Spinal cord (tissue), 10 donors: ENCODE data around the gene ING3. TPM values are rescaled to one million over a fixed set of nuclear protein-coding genes. Genes with fewer than 3 reads are reported as not detected.

Experiments used
- DNase-seq, 6 donors: peaks; one replicate each; pipeline versions ENCODE4 v3.0.0 to v3.0.0-alpha.2; 2013 to 2015; ENCODE audit warnings: low spot score in 6 of 6, low read depth in 4 of 6
- H3K27ac ChIP-seq: one replicate; pipeline ENCODE4 v1.5.1; 2013; ENCODE audit warnings: low read depth, low read length, control low read depth
- H3K27me3 ChIP-seq: one replicate; pipeline ENCODE4 v1.6.1; 2013; ENCODE audit warnings: low read length; ENCODE audit not compliant: control insufficient read depth, insufficient read depth
- H3K36me3 ChIP-seq: one replicate; pipeline ENCODE4 v1.6.1; 2013; ENCODE audit warnings: low read length; ENCODE audit not compliant: control insufficient read depth, insufficient read depth
- H3K4me1 ChIP-seq: one replicate; pipeline ENCODE4 v1.6.1; 2013; ENCODE audit warnings: low read length; ENCODE audit not compliant: control insufficient read depth, insufficient read depth
- H3K4me3 ChIP-seq: one replicate; pipeline ENCODE4 v1.5.1; 2013; ENCODE audit warnings: low read depth, low read length, control low read depth
- H3K9me3 ChIP-seq: one replicate; pipeline ENCODE4 v1.6.1; 2013; ENCODE audit warnings: low read length; ENCODE audit not compliant: control insufficient read depth, insufficient read depth
- WGBS: methylation state at CpG from one replicate; pipeline ENCODE4 v1.1.5; 2013; ENCODE audit warnings: missing lambda C conversion rate; ENCODE audit not compliant: insufficient coverage; 5-methylcytosine and 5-hydroxymethylcytosine counted together
- polyA plus RNA-seq, 2 donors: library from polyadenylated mRNA; unstranded; fragments of 120-200 nt; gene quantifications; one replicate each; pipeline ENCODE4 v1.2.1, GENCODE V29; 2013; ENCODE audit not compliant: insufficient read length in 2 of 2
- total RNA-seq, 2 donors: library from RNA; depleted of rRNA in 1 of 2; stranded (reverse); fragments of 120-200 nt in 1 of 2; fragments of >200 nt in 1 of 2; gene quantifications; one replicate each; pipeline versions ENCODE4 v1.2.3 to v1.2.4, GENCODE V29; 2013 to 2014
- donor health status: healthy.

The ING3 gene
- total and polyA plus RNA-seq, 4 donors, result 25.8 to 40.3 (median 31.8) TPM

GRCh38 chr7:121020249-121020988 is 69.8 kb downstream of the ING3 start:
- no CpG with 5 or more reads among the region's 1 CpG for WGBS
- no peak overlapping the region for H3K4me3 ChIP-seq
- H3K36me3 ChIP-seq, result no peaks in the 10 kb centered on the region
- H3K27ac ChIP-seq, result no peak overlapping the region
- no peaks in the 10 kb centered on the region for H3K4me1 ChIP-seq
- no peak for DNase-seq
- no peaks in the 10 kb centered on the region for H3K27me3 ChIP-seq
- no peaks in the 10 kb centered on the region for H3K9me3 ChIP-seq

- Histone ChIP-seq H3K4me1 (no peaks in the 10 kb centered on the region), H3K27me3 (no peaks in the 10 kb centered on the region), H3K36me3 (no peaks in the 10 kb centered on the region), H3K4me3 (no peak overlapping the region), H3K9me3 (no peaks in the 10 kb centered on the region), H3K27ac (no peak overlapping the region)
- DNase-seq, result no peak
- WGBS, result no CpG with 5 or more reads among the region's 5 CpGs
These were observed 70.7 kb downstream of the ING3 start for GRCh38 chr7:121020989-121021969.

GRCh38 chr7:121023194-121023593 is 72.6 kb downstream of the ING3 start:
- H3K27ac ChIP-seq, result no peak overlapping the region
- no peaks in the 10 kb centered on the region for H3K36me3 ChIP-seq
- no peaks in the 10 kb centered on the region for H3K27me3 ChIP-seq
- H3K4me1 ChIP-seq, result no peaks in the 10 kb centered on the region
- H3K4me3 ChIP-seq, result no peak overlapping the region
- no peak for DNase-seq
- no peaks in the 10 kb centered on the region for H3K9me3 ChIP-seq

GRCh38 chr7:121023683-121024511 is 73.3 kb downstream of the ING3 start:
- 40% methylated on average over 1 of the region's 8 CpGs for WGBS
- Histone ChIP-seq H3K4me1 (no peaks in the 10 kb centered on the region), H3K36me3 (no peaks in the 10 kb centered on the region), H3K27me3 (no peaks in the 10 kb centered on the region), H3K4me3 (no peak overlapping the region), H3K9me3 (no peaks in the 10 kb centered on the region), H3K27ac (peak overlapping the region; percentile 19)
- peak in 2 of 6 donors; percentile 41 to 53 for DNase-seq

GRCh38 chr7:121024611-121025010 is 74.0 kb downstream of the ING3 start:
- DNase-seq, result no peak
- Histone ChIP-seq H3K27me3 (no peaks in the 10 kb centered on the region), H3K36me3 (no peaks in the 10 kb centered on the region), H3K4me3 (no peak overlapping the region), H3K9me3 (no peaks in the 10 kb centered on the region), H3K4me1 (no peaks in the 10 kb centered on the region), H3K27ac (peak overlapping the region; percentile 19)
- WGBS, result no CpG with 5 or more reads among the region's 5 CpGs

GRCh38 chr7:121026159-121026558 is 75.6 kb downstream of the ING3 start:
- no peaks in the 10 kb centered on the region for H3K36me3 ChIP-seq
- no peaks in the 10 kb centered on the region for H3K27me3 ChIP-seq
- DNase-seq, result no peak
- H3K4me1 ChIP-seq, result no peaks in the 10 kb centered on the region
- no CpG with 5 or more reads among the region's 1 CpG for WGBS
- no peak overlapping the region for H3K27ac ChIP-seq
- no peak overlapping the region for H3K4me3 ChIP-seq
- no peaks in the 10 kb centered on the region for H3K9me3 ChIP-seq

GRCh38 chr7:121026577-121027111 is 76.1 kb downstream of the ING3 start:
- no peak overlapping the region for H3K27ac ChIP-seq
- H3K4me3 ChIP-seq, result no peak overlapping the region
- no peaks in the 10 kb centered on the region for H3K9me3 ChIP-seq
- DNase-seq, result no peak
- 100% methylated on average over 1 of the region's 3 CpGs for WGBS
- no peaks in the 10 kb centered on the region for H3K4me1 ChIP-seq
- no peaks in the 10 kb centered on the region for H3K27me3 ChIP-seq
- no peaks in the 10 kb centered on the region for H3K36me3 ChIP-seq
